ENCODE measurements around the gene OBSCN. TPM values are rescaled to one million over a fixed set of nuclear protein-coding genes. Genes with fewer than 3 reads are reported as not detected.
A peak's percentile ranks its signal among the peaks of the same experiment; 100 is the strongest.

Gene OBSCN
- total and polyA plus RNA-seq, 2 experiments from 2014 or later: 1.1 to 5.2 TPM

GRCh38 chr1:228408869-228409805 is 201.3 kb downstream of the OBSCN start:
- in situ Hi-C loops (cut with MboI): no loop called here
- H3K9ac ChIP-seq: no peak overlapping the region
- H3K36me3 ChIP-seq (ENCODE audit: low read depth): peaks cover 3% of the 10 kb centered on the region; the same call in 1 of the 2 replicates
- H3K4me3 ChIP-seq: no peak overlapping the region
- H3K27ac ChIP-seq: no peak overlapping the region
- no peaks in the 10 kb centered on the region for H3K9me3 ChIP-seq (ENCODE audit: low read depth)
- no peaks in the 10 kb centered on the region for H3K9me2 ChIP-seq (ENCODE audit: insufficient read depth)
- H2AFZ ChIP-seq: no peak overlapping the region
- no peak overlapping the region for H3K4me2 ChIP-seq (ENCODE audit: unreplicated experiment)
- 89 to 94% methylated on average over 14 to 19 of the region's 19 CpGs for WGBS, 2 experiments (ENCODE audit: low coverage in 1 of 2, low lambda C conversion rate in 2 of 2, missing lambda C conversion rate in 2 of 2)
- no peaks in the 10 kb centered on the region for H3F3A ChIP-seq (ENCODE audit: insufficient read depth)
- no peaks in the 10 kb centered on the region for H3K27me3 ChIP-seq (replicated peaks; ENCODE audit: insufficient read depth)
- TF ChIP-seq EZH2phosphoT487 (IDR thresholded peaks at IDR 0.05; ENCODE audit: insufficient read depth, low read depth) (no peak), EZH2 (IDR thresholded peaks at IDR 0.05; ENCODE audit: insufficient read depth, poor library complexity, severe bottlenecking) (no peak)
- H4K20me1 ChIP-seq (ENCODE audit: insufficient read depth): 0 out of 2 replicates have a peak, but pooled peaks cover 7% of the 10 kb centered on the region
- H3K4me1 ChIP-seq (ENCODE audit: insufficient read depth): peaks cover 17% of the 10 kb centered on the region
- H3K79me2 ChIP-seq (ENCODE audit: insufficient read depth): peaks cover 37% of the 10 kb centered on the region
- DNase-seq: no peak

GRCh38 chr1:228410015-228410414 is 202.2 kb downstream of the OBSCN start:
- Histone ChIP-seq H3K79me2 (ENCODE audit: insufficient read depth) (peaks cover 28% of the 10 kb centered on the region), H3K27me3 (replicated peaks; ENCODE audit: insufficient read depth) (no peaks in the 10 kb centered on the region), H3F3A (ENCODE audit: insufficient read depth) (no peaks in the 10 kb centered on the region), H3K9me2 (ENCODE audit: insufficient read depth) (no peaks in the 10 kb centered on the region), H2AFZ (no peak overlapping the region), H3K36me3 (ENCODE audit: low read depth) (peaks cover 3% of the 10 kb centered on the region; the same call in 1 of the 2 replicates), H3K4me3 (no peak overlapping the region), H4K20me1 (ENCODE audit: insufficient read depth) (no peaks in the 10 kb centered on the region), H3K27ac (no peak overlapping the region), H3K4me1 (ENCODE audit: insufficient read depth) (peaks cover 11% of the 10 kb centered on the region), H3K4me2 (ENCODE audit: unreplicated experiment) (no peak overlapping the region), H3K9ac (no peak overlapping the region), H3K9me3 (ENCODE audit: low read depth) (no peaks in the 10 kb centered on the region)
- in situ Hi-C loops (cut with MboI): no loop called here
- TF ChIP-seq EZH2phosphoT487 (IDR thresholded peaks at IDR 0.05; ENCODE audit: insufficient read depth, low read depth) (no peak), EZH2 (IDR thresholded peaks at IDR 0.05; ENCODE audit: insufficient read depth, poor library complexity, severe bottlenecking) (no peak)
- WGBS, 2 experiments (ENCODE audit: low coverage in 1 of 2, low lambda C conversion rate in 2 of 2, missing lambda C conversion rate in 2 of 2): 82 to 85% methylated on average over 8 of the region's 8 CpGs
- DNase-seq: peak; percentile 64

GRCh38 chr1:228410671-228411070 is 202.8 kb downstream of the OBSCN start:
- Histone ChIP-seq H3K27ac (no peak overlapping the region), H2AFZ (no peak overlapping the region), H3K9me2 (ENCODE audit: insufficient read depth) (no peaks in the 10 kb centered on the region), H3K9me3 (ENCODE audit: low read depth) (no peaks in the 10 kb centered on the region), H3K79me2 (ENCODE audit: insufficient read depth) (peaks cover 21% of the 10 kb centered on the region), H3K4me2 (ENCODE audit: unreplicated experiment) (no peak overlapping the region), H3K9ac (no peak overlapping the region), H4K20me1 (ENCODE audit: insufficient read depth) (no peaks in the 10 kb centered on the region), H3K4me1 (ENCODE audit: insufficient read depth) (peaks cover 9% of the 10 kb centered on the region), H3F3A (ENCODE audit: insufficient read depth) (no peaks in the 10 kb centered on the region), H3K36me3 (ENCODE audit: low read depth) (peaks cover 3% of the 10 kb centered on the region; the same call in 1 of the 2 replicates), H3K27me3 (replicated peaks; ENCODE audit: insufficient read depth) (peaks cover 6% of the 10 kb centered on the region), H3K4me3 (no peak overlapping the region)
- DNase-seq: no peak
- in situ Hi-C loops (cut with MboI): no loop called here
- TF ChIP-seq EZH2phosphoT487 (IDR thresholded peaks at IDR 0.05; ENCODE audit: insufficient read depth, low read depth) (no peak), EZH2 (IDR thresholded peaks at IDR 0.05; ENCODE audit: insufficient read depth, poor library complexity, severe bottlenecking) (no peak)
- WGBS, 2 experiments (ENCODE audit: low coverage in 1 of 2, low lambda C conversion rate in 2 of 2, missing lambda C conversion rate in 2 of 2): 94 to 96% methylated on average over 11 of the region's 11 CpGs

GRCh38 chr1:228411121-228411520 is 203.3 kb downstream of the OBSCN start:
- peaks cover 11% of the 10 kb centered on the region for H3K27me3 ChIP-seq (replicated peaks; ENCODE audit: insufficient read depth)
- in situ Hi-C loops (cut with MboI): no loop called here
- no peak overlapping the region for H3K27ac ChIP-seq
- no peaks in the 10 kb centered on the region for H3K9me3 ChIP-seq (ENCODE audit: low read depth)
- peaks cover 3% of the 10 kb centered on the region; the same call in 1 of the 2 replicates for H3K36me3 ChIP-seq (ENCODE audit: low read depth)
- no peak overlapping the region for H3K4me3 ChIP-seq
- peaks cover 12% of the 10 kb centered on the region for H3K4me1 ChIP-seq (ENCODE audit: insufficient read depth)
- H3K79me2 ChIP-seq (ENCODE audit: insufficient read depth): peaks cover 17% of the 10 kb centered on the region
- no peak for DNase-seq
- TF ChIP-seq EZH2 (IDR thresholded peaks at IDR 0.05; ENCODE audit: insufficient read depth, poor library complexity, severe bottlenecking) (no peak), EZH2phosphoT487 (IDR thresholded peaks at IDR 0.05; ENCODE audit: insufficient read depth, low read depth) (no peak)
- H3K4me2 ChIP-seq (ENCODE audit: unreplicated experiment): no peak overlapping the region
- H3K9me2 ChIP-seq (ENCODE audit: insufficient read depth): no peaks in the 10 kb centered on the region
- no peaks in the 10 kb centered on the region for H4K20me1 ChIP-seq (ENCODE audit: insufficient read depth)
- no peaks in the 10 kb centered on the region for H3F3A ChIP-seq (ENCODE audit: insufficient read depth)
- H2AFZ ChIP-seq: no peak overlapping the region
- 96 to 99% methylated on average over 5 of the region's 5 CpGs for WGBS, 2 experiments (ENCODE audit: low coverage in 1 of 2, low lambda C conversion rate in 2 of 2, missing lambda C conversion rate in 2 of 2)
- no peak overlapping the region for H3K9ac ChIP-seq
